Temporal lobe (tissue), 2 donors: ENCODE results near the gene SLC29A1. TPM values are rescaled to one million over a fixed set of nuclear protein-coding genes. Genes with fewer than 3 reads are reported as not detected.

Experiments used
- small RNA-seq: library from RNA; depleted of rRNA; stranded (forward); fragments of <200 nt; gene quantifications from one replicate; pipeline ENCODE3, GENCODE V24; 2014; ENCODE audit warnings: low replicate concordance
- total RNA-seq: library from RNA; depleted of rRNA; stranded (reverse); fragments of >200 nt; gene quantifications from one replicate; pipeline ENCODE4 v1.2.3, GENCODE V29; 2014

The SLC29A1 gene
- total RNA-seq, 1 donor from 2014 or later = 5.4 TPM

Small RNAs within 50 kb of the gene (small RNA-seq; reads per million reads assigned to genes)
- not detected for gene RN7SL811P

Other genes starting within 250 kb of the SLC29A1 start
- 23.4 TPM for gene MRPL14, start 96.1 kb upstream of the SLC29A1 start, total RNA-seq
- gene TMEM63B, start 96.0 kb upstream of the SLC29A1 start, total RNA-seq = 37.9 TPM
- 0.25 TPM for gene CAPN11, start 64.8 kb upstream of the SLC29A1 start, total RNA-seq
- gene MYMX, start 6.7 kb upstream of the SLC29A1 start, total RNA-seq = not detected
- 440 TPM for gene HSP90AB1, start 23.5 kb downstream of the SLC29A1 start, total RNA-seq
- 23.8 TPM for gene SLC35B2, start 33.9 kb downstream of the SLC29A1 start, total RNA-seq
- 8.1 TPM for gene NFKBIE, start 42.0 kb downstream of the SLC29A1 start, total RNA-seq
- 44.5 TPM for gene TMEM151B, start 46.9 kb downstream of the SLC29A1 start, total RNA-seq
- 10.6 TPM for gene AARS2, start 89.8 kb downstream of the SLC29A1 start, total RNA-seq
- gene SPATS1, start 119.1 kb downstream of the SLC29A1 start, total RNA-seq = not detected
- 33.2 TPM for gene CDC5L, start 164.1 kb downstream of the SLC29A1 start, total RNA-seq